T-helper 1 cell treated with Interleukin-12 subunit alpha and Interleukin-12 subunit beta and Interleukin-4 antibody, amounts not matched to agents 30 ng/mL and 1 ng/mL, for 36 hours (primary cell): Measurements from ENCODE around the gene ZNF823. TPM values are rescaled to one million over a fixed set of nuclear protein-coding genes. Genes with fewer than 3 reads are reported as not detected.
"Not testable (repeated sequence)": the region's sequence is repeated elsewhere in the genome, so short reads cannot be mapped to it uniquely, and the experiment has no call there.

Source experiments
- intact Hi-C: fragments of 100-400 bp; cut with micrococcal nuclease; formaldehyde crosslinking; loops from one replicate; pipeline ENCODE4 v1.15.1; 2024
- total RNA-seq: library from RNA; stranded (reverse); gene quantifications from 2 replicates; pipeline ENCODE4 v1.2.3, GENCODE V29; 2022

Gene ZNF823
- total RNA-seq = 2.3 and 3.0 TPM in 2 replicates

GRCh38 chr19:11738746-11739620, at the start of gene ZNF823:
ZNF823 (minus strand) TSS chr19:11738946; CDS start chr19:11738819, 127 bp downstream.
- intact Hi-C loops = loop anchor here (1.0 to 2.0 kb wide), 7 partner anchors 27 to 702 kb away; partner anchors contain the start of genes ZNF440, ZNF441, ZNF443 and ZNF563

DNA sequence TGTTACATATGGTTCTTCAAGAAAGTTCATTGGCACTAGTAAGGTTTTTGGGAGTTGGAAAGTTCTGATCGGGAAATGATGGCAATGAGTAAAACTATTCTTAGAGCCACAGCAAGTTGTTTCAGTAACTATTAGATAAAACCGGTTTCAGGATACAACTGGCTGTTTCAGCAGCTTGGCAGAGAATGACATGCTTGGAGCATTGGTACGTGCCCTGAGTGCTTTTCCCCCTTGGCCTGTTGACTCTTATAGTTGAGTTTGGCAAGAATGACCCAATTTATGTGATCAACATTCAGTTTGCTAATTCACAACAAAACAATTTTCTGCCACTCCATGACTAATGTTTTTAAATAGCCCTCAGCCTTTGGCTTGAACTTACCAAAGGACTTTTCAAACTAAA, 48.8 kb upstream of the ZNF823 start:
- intact Hi-C loops = no loop called here

DNA sequence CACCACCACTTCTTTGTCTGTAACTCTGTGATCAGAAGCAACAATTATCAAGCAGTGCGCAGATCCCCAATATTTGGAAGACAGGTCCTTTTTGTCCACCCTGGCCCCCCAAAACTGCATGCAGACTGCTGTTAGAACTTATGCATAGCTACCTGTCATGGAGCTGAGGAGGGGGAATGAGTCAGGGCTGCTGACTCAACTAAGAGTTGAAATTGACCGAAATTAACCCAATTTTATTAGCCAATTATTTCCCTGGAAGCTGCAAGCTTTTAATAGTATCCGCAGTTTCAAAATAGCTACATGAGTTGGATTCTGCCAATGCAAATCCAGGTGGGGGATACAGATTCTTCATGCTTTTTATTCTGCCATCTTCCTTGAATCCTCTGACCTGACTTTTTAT, 45.6 kb upstream of the ZNF823 start:
- intact Hi-C loops = no loop called here

GRCh38 chr19:11783767-11784166, 45.0 kb upstream of the ZNF823 start:
- intact Hi-C loops = no loop called here

DNA sequence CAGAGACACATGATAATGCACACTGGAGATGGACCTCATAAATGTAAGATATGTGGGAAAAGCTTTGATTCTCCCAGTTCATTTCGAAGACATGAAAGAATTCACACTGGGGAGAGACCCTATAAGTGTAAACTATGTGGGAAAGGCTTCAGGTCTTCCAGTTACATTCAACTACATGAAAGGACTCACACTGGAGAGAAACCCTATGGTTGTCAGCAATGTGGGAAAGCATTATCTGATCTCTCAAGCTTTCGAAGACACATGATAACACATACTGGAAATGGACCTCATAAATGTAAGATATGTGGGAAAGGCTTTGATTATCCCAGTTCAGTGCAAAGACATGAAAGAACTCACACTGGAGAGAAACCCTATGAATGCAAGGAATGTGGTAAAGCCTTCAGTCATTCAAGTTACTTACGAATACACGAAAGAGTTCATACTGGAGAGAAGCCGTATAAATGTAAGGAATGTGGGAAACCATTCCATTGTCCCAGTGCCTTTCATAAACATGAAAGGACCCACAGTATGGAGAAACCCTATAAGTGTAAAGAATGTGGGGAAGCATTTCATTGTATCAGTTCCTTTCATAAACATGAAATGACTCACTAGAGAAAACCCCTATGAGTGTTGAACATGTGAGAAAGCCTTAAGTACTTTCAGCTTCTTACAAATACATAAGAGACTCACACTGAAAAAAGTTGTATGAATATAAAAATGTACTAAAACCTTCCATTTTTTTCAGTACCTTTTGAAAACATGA, 42.7 kb upstream of the ZNF823 start:
- intact Hi-C loops = no loop called here

DNA sequence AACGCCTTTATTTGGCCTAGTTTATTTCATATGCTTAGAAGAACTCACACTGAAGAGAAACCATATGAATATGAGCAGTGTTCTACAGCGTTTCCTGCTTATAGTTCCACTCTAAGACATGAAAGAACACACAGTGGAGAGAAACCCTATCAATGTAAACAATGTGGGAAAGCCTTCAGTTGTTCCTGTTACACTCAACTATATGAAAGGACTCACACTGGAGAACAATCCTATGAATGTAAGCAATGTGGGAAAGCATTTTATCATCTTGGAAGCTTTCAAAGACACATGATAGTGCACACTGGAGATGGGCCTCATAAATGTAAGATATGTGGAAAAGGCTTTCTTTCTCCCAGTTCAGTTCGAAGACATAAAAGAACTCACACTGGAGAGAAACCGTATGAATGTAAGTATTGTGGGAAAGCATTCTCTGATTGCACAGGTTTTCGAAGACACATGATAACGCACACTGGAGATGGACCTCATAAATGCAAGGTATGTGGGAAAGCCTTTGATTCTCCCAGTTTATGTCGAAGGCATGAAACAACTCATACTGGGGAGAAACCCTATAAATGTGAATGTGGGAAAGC, 41.8 kb upstream of the ZNF823 start:
- intact Hi-C loops = no loop called here

DNA sequence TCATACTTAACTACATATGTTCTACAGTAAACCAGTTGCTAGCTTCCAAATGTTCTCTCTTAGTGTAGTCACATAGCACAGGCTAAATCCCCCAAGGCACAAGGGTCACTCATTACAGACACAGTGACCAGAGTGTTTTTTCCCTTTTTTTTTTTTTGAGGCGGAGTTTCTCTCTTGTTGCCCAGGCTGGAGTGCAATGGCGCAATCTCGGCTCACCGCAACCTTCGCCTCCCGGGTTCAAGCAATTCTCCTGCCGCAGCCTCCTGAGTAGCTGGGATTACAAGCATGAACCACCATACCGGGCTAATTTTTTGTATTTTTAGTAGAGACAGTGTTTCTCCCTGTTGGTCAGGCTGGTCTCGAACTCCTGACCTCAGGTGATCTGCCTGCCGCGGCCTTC, 37.9 kb upstream of the ZNF823 start:
- intact Hi-C loops = not testable (repeated sequence)

DNA sequence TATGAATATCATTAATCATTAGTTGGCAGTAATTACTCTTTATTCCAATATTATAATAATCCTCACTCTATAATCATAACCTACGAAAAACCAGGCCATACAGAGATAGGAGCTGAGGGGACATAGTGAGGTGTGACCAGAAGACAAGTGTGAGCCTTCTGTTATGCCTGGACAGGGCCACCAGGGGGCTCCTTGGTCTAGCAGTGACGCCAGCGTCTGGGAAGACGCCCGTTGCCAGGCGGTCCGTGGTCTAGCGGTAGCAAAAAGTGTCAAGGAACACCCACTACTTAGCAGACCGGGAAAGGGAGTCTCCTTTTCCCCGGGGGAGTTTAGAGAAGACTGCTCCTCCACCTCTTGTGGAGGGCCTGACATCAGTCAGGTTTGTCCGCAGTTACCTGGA, 32.8 kb upstream of the ZNF823 start:
- intact Hi-C loops = not testable (repeated sequence)

GRCh38 chr19:11769995-11770394, 31.2 kb upstream of the ZNF823 start:
- intact Hi-C loops = no loop called here

DNA sequence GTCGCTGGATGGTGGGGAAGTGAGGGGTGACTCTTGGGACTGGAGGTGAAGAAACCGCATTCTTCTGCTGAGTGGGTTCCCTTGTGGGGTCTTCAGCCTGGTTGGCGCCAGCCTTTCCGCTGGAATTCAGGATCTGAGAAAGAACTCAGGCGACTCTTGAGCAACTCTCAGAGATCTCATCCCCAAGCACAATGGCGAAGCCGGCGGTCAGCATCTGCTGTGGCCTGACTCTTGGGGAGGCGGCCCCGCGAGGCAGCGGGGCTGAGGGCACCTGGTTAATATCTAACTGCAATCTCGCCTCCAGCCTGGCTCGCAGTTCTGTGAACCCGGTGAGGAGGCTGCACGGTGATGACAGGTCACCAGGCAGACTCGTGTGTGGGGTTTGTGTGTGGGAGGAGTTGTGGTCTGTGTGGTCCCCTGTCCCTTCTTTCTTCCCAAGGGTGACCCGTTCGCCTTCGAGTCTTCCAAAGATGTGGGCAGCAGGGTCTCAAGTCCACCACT, 28.9 kb upstream of the ZNF823 start:
- intact Hi-C loops = no loop called here

DNA sequence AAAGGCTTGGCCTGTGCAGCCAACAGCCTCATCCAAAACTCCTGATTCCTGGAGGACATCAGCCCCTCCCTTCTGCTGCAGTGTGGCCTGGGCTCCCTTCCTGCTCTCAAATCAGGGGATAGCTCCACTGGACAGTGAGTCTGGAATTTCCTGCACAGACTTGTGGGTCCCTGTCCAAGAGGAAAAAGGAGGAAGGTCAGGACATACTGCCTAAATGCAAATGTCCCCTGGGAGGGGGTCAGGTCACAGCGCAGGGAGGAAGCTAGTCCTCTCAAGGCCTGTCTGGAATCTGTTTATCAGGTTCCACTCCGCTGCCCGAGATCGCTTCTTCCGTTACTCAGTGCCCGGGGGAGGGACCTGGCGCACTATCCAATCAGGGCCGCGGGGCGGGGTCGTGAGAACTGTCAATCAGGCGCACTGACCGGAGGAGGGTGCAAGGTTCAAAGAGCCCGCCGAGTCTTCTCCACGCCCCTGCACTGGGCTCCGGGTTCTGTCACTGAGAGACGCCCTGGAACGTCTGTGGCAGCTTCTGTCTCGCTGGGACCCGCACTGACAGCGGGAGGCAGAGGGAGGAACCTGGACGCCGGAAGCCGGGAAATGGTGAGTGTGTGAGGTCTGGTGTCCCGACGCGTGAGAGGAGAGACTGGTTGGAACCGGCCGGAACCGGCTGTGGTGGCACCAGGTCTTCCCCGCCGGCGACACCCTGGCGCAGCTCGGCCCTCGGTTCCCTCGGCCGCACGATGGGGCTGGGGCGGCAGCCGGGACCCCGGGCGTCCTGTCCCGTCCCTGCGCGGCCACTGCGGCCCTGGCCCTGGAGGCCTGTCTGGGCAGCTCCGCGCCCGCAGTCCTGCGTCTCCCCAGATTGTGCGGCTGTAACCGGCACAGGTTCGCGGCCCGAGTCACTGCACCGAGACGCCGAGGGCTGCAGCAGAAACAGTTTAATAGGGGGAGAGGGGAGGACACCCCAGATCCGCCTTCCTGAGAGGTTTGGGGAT, 28.1 kb upstream of the ZNF823 start, which contains the start of gene ZNF441:
Gene ZNF441, plus strand, starts transcription at position 404 of the 995 bp plus-strand sequence. Its CDS starts 194 bp downstream, at position 598.
- intact Hi-C loops = loop anchor here (1.0 kb wide), 3 partner anchors 28 to 47 kb away; partner anchors contain the start of genes ZNF440 and ZNF491

GRCh38 chr19:11763611-11764010, 24.9 kb upstream of the ZNF823 start:
- intact Hi-C loops = no loop called here

- intact Hi-C loops = no loop called here
Observed at GRCh38 chr19:11763117-11763516, 24.4 kb upstream of the ZNF823 start.

DNA sequence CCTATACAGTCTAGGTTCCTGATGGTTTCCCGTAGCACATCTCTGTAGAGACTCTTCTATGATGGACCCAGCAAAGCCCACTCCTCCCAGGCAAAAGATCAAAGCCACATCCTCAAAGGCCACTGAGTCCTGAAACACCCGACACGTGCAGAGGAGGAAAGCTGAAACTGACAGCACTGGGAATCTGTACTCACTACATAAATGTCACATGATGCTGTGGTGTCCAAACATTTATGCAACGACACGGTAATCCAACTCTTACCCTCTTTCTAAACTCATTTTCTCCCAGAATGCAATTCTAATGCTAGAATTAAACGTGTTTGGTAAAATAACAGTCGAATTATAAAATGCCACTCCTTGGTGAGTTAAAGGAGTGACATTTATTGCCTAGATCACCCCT, 21.1 kb upstream of the ZNF823 start:
- intact Hi-C loops = no loop called here

GRCh38 chr19:11756965-11757364, 18.2 kb upstream of the ZNF823 start:
- intact Hi-C loops = no loop called here

GRCh38 chr19:11754663-11755062, 15.9 kb upstream of the ZNF823 start:
- intact Hi-C loops = no loop called here

GRCh38 chr19:11752244-11752736, 13.5 kb upstream of the ZNF823 start:
- intact Hi-C loops = no loop called here

DNA sequence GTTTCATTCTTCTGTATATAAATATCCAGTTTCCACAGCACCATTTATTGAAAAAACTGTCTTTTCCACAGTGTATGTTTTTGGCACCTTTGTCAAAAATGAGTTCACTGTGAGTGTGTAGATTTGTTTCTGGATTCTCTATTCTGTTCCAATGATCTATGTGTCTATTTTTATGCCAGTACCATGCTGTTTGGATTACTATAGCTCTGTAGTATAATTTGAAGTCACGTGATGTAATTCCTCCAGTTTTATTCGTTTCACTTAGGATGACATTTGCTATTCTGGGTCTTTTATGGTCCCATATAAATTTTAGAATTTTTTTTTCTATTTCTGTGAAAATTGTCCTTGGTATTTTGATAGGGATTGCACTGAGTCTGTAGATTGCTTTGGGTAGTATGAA, 11.0 kb upstream of the ZNF823 start:
- intact Hi-C loops = no loop called here

- intact Hi-C loops = no loop called here
Observed at GRCh38 chr19:11747277-11747676, 8.5 kb upstream of the ZNF823 start.

DNA sequence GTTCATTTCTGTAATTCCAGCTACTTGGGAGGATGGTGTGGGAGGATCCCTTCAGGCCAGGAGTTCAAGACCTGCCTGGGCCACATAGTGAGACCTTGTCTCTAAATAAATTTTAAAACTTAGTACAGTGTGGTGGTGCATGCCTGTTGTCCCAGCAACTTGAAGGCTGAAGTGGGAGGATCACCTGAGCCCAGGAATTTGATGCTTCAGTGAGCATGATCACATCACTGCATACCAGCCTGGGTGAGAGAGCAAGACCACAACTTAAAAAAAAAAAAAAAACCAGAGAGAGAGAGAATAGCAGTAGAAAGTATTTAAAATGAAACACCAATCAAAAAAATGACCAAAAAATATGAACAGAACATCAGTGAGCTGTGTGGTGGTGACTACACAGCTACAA, 7.1 kb upstream of the ZNF823 start:
- intact Hi-C loops = no loop called here
